Stimulated activated CD4-positive, alpha-beta T cell treated with anti-CD3 and anti-CD28 coated beads, TNF-alpha, amount 100 ng/mL, for 4 hours (primary cell): Measurements from ENCODE around the gene PARP3.

Experiments
- DNase-seq, 3 experiments: peaks; one replicate each; pipeline ENCODE4 v3.0.0-alpha.2; 2020; ENCODE audit warnings: low read depth in 3 of 3

Gene PARP3

GRCh38 chr3:51966922-51967383 lies 24.8 kb downstream of the PARP3 start:
- DNase-seq, result no peak

GRCh38 chr3:51967384-51968169 lies 25.4 kb downstream of the PARP3 start, which contains the start of gene PCBP4:
PCBP4 (minus strand) TSS chr3:51967454; CDS start chr3:51961240, 6,214 bp downstream.
- DNase-seq, result no peak

GRCh38 chr3:51968170-51968775 lies 26.1 kb downstream of the PARP3 start:
- DNase-seq, result no peak

- DNase-seq, result no peak
Observed at GRCh38 chr3:51968883-51969678, 26.9 kb downstream of the PARP3 start.

GRCh38 chr3:51969841-51970240 lies 27.7 kb downstream of the PARP3 start:
- DNase-seq, result no peak

GRCh38 chr3:51970606-51971300 lies 28.6 kb downstream of the PARP3 start:
- DNase-seq, result no peak

- no peak for DNase-seq
Observed at GRCh38 chr3:51971350-51971749, 29.2 kb downstream of the PARP3 start.

GRCh38 chr3:51974277-51974962 lies 32.3 kb downstream of the PARP3 start:
- no peak for DNase-seq

GRCh38 chr3:51974963-51975851 lies 33.0 kb downstream of the PARP3 start, which contains the start of gene ABHD14A:
ABHD14A (plus strand) TSS chr3:51975064; CDS start chr3:51975136, 72 bp downstream.
- DNase-seq, result peak; percentile 38 to 55 (median 47)

GRCh38 chr3:51975852-51976549 lies 33.8 kb downstream of the PARP3 start:
- DNase-seq, result no peak

- no peak for DNase-seq
Observed at GRCh38 chr3:51977446-51978142, 35.4 kb downstream of the PARP3 start.

GRCh38 chr3:51978143-51978502 lies 36.0 kb downstream of the PARP3 start:
- no peak for DNase-seq

- DNase-seq, result no peak
Observed at GRCh38 chr3:51980253-51980652, 38.1 kb downstream of the PARP3 start.

- DNase-seq, result no peak
Observed at GRCh38 chr3:51982352-51982837, 40.2 kb downstream of the PARP3 start.

GRCh38 chr3:51982838-51983577 lies 40.8 kb downstream of the PARP3 start, which contains the start of gene ACY1:
ACY1 (plus strand) TSS chr3:51983535; CDS start chr3:51984065, 530 bp downstream.
- DNase-seq, result peak; percentile 42 to 68 (median 53)

- DNase-seq, result no peak
Observed at GRCh38 chr3:51983578-51984268, 41.6 kb downstream of the PARP3 start.

- DNase-seq, result no peak
Observed at GRCh38 chr3:51984269-51984647, 42.1 kb downstream of the PARP3 start.
